Nephron progenitor cell (in vitro differentiated cells): Measurements from ENCODE around the gene PAX5.
A peak's percentile ranks its signal among the peaks of the same experiment; 100 is the strongest.

Experiments used
- DNase-seq: peaks from one replicate; pipeline ENCODE4 v3.0.0; 2021
- H3K27ac Mint-ChIP-seq: 2 replicates; pipeline ENCODE4 v1.8.0; 2021; ENCODE audit warnings: mild to moderate bottlenecking, moderate library complexity, mixed read lengths
- H3K27me3 Mint-ChIP-seq: 2 replicates; pipeline ENCODE4 v1.8.0; 2021; ENCODE audit warnings: mild to moderate bottlenecking, low read depth, mixed read lengths; ENCODE audit not compliant: poor library complexity
- H3K36me3 Mint-ChIP-seq: 2 replicates; pipeline ENCODE4 v1.8.0; 2021; ENCODE audit warnings: low read depth, mixed read lengths
- H3K4me1 Mint-ChIP-seq: 2 replicates; pipeline ENCODE4 v1.8.0; 2021; ENCODE audit warnings: mixed read lengths
- H3K4me3 Mint-ChIP-seq: 2 replicates; pipeline ENCODE4 v1.8.0; 2021; ENCODE audit warnings: mild to moderate bottlenecking, moderate library complexity, mixed read lengths
- H3K9me3 Mint-ChIP-seq: 2 replicates; pipeline ENCODE4 v1.8.0; 2021; ENCODE audit warnings: mild to moderate bottlenecking, moderate library complexity, mixed read lengths
- TF ChIP-seq, protein P1 (sequence below): fragments of 200-600 bp; sonication (generic); IDR thresholded peaks from 2 replicates; pipeline ENCODE4 v1.5.0; 2021; ENCODE audit warnings: antibody characterized with exemption

PAX5 gene

GRCh38 chr9:36839131-36839885, 194.8 kb downstream of the PAX5 start:
- Mint-ChIP-seq H3K4me3 (no peak overlapping the region), H3K36me3 (no peaks in the 10 kb centered on the region), H3K27me3 (peaks cover 22% of the 10 kb centered on the region), H3K4me1 (peaks cover 58% of the 10 kb centered on the region), H3K9me3 (no peaks in the 10 kb centered on the region), H3K27ac (no peak overlapping the region)
- TF ChIP-seq, protein P1, sequence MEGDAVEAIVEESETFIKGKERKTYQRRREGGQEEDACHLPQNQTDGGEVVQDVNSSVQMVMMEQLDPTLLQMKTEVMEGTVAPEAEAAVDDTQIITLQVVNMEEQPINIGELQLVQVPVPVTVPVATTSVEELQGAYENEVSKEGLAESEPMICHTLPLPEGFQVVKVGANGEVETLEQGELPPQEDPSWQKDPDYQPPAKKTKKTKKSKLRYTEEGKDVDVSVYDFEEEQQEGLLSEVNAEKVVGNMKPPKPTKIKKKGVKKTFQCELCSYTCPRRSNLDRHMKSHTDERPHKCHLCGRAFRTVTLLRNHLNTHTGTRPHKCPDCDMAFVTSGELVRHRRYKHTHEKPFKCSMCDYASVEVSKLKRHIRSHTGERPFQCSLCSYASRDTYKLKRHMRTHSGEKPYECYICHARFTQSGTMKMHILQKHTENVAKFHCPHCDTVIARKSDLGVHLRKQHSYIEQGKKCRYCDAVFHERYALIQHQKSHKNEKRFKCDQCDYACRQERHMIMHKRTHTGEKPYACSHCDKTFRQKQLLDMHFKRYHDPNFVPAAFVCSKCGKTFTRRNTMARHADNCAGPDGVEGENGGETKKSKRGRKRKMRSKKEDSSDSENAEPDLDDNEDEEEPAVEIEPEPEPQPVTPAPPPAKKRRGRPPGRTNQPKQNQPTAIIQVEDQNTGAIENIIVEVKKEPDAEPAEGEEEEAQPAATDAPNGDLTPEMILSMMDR = no peak
- DNase-seq = no peak

- no peak for DNase-seq
- Mint-ChIP-seq H3K27me3 (peaks cover 22% of the 10 kb centered on the region), H3K9me3 (no peaks in the 10 kb centered on the region), H3K4me1 (peaks cover 74% of the 10 kb centered on the region), H3K4me3 (no peak overlapping the region), H3K36me3 (no peaks in the 10 kb centered on the region), H3K27ac (no peak overlapping the region)
- TF ChIP-seq, protein P1 = no peak
Observed at GRCh38 chr9:36837431-36838405, 196.3 kb downstream of the PAX5 start.

DNA sequence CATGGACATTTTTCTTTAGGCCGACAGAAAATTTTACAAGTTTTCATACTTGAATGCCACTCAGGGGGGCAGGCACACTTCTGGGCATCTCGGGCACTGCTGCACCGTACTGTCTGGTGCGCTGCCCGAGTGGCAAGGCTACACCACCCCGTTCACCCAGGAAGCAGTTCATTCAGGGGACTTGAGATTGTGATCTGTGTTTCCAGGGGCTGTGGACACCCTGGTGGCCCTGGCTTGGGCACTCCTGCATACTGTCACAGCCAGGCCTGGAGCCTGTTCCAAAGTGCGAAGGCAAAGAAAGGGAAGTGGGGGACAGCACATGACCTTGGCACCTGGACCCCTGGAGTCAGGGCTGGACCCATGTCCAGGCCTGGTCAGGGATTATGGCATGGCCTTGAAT, 197.6 kb downstream of the PAX5 start:
- Mint-ChIP-seq H3K4me1 (peaks cover 85% of the 10 kb centered on the region), H3K27me3 (peaks cover 18% of the 10 kb centered on the region), H3K27ac (no peak overlapping the region), H3K9me3 (no peaks in the 10 kb centered on the region), H3K36me3 (no peaks in the 10 kb centered on the region), H3K4me3 (no peak overlapping the region)
- TF ChIP-seq, protein P1 = no peak
- DNase-seq = no peak

- Mint-ChIP-seq H3K27me3 (peaks cover 13% of the 10 kb centered on the region), H3K36me3 (no peaks in the 10 kb centered on the region), H3K9me3 (no peaks in the 10 kb centered on the region), H3K4me3 (no peak overlapping the region), H3K4me1 (peaks cover 87% of the 10 kb centered on the region), H3K27ac (peak overlapping the region; percentile 57)
- no peak for DNase-seq
- TF ChIP-seq, protein P1 = no peak
Observed at GRCh38 chr9:36835271-36835996, 198.6 kb downstream of the PAX5 start.

GRCh38 chr9:36834736-36835135, 199.3 kb downstream of the PAX5 start:
- Mint-ChIP-seq H3K9me3 (no peaks in the 10 kb centered on the region), H3K4me1 (peaks cover 88% of the 10 kb centered on the region)

More at GRCh38 chr9:36834736-36835135, 199.3 kb downstream of the PAX5 start:
- no peak overlapping the region for H3K4me3 Mint-ChIP-seq
- H3K36me3 Mint-ChIP-seq = no peaks in the 10 kb centered on the region
- DNase-seq = no peak
- no peak overlapping the region for H3K27ac Mint-ChIP-seq
- peaks cover 7% of the 10 kb centered on the region for H3K27me3 Mint-ChIP-seq
- TF ChIP-seq, protein P1 = no peak
